Endodermal cell (in vitro differentiated cells): ENCODE measurements around the gene FSTL1. TPM values are rescaled to one million over a fixed set of nuclear protein-coding genes. Genes with fewer than 3 reads are reported as not detected.

Experiments used
- DNase-seq: peaks from one replicate; pipeline ENCODE4 v3.0.0-alpha.2; 2017
- H3K27ac ChIP-seq: 2 replicates; pipeline ENCODE4 v1.5.1; 2013; ENCODE audit warnings: mild to moderate bottlenecking, low read depth, low read length, moderate library complexity
- H3K27me3 ChIP-seq: 2 replicates; pipeline ENCODE4 v1.6.1; 2013; ENCODE audit warnings: mild to moderate bottlenecking, low read length, moderate library complexity; ENCODE audit not compliant: insufficient read depth, control insufficient read depth, poor library complexity, severe bottlenecking
- H3K36me3 ChIP-seq: 2 replicates; pipeline ENCODE4 v1.7.0; 2013; ENCODE audit warnings: mild to moderate bottlenecking, low read length, moderate library complexity; ENCODE audit not compliant: control insufficient read depth, insufficient read depth
- H3K4me1 ChIP-seq: one replicate; pipeline ENCODE4 v1.7.0; 2013; ENCODE audit warnings: low read length; ENCODE audit not compliant: control insufficient read depth, insufficient read depth
- H3K4me3 ChIP-seq: 2 replicates; pipeline ENCODE4 v1.5.1; 2013; ENCODE audit warnings: mild to moderate bottlenecking, low read length, moderate library complexity
- H3K9ac ChIP-seq: 2 replicates; pipeline ENCODE4 v1.6.1; 2013; ENCODE audit warnings: mild to moderate bottlenecking, low read length, moderate library complexity; ENCODE audit not compliant: poor library complexity, severe bottlenecking; ENCODE audit errors: extremely low read depth
- H3K9me3 ChIP-seq: 2 replicates; pipeline ENCODE4 v1.6.1; 2013; ENCODE audit warnings: mild to moderate bottlenecking, low read length, moderate library complexity; ENCODE audit not compliant: control insufficient read depth
- H3K27ac Mint-ChIP-seq: 2 replicates; pipeline ENCODE4 v1.8.0; 2020; ENCODE audit warnings: mixed read lengths
- H3K27me3 Mint-ChIP-seq: 2 replicates; pipeline ENCODE4 v1.8.0; 2021; ENCODE audit warnings: mild to moderate bottlenecking, mixed read lengths; ENCODE audit not compliant: insufficient read depth
- H3K36me3 Mint-ChIP-seq: 2 replicates; pipeline ENCODE4 v1.8.0; 2020; ENCODE audit warnings: low read depth, mixed read lengths
- H3K4me1 Mint-ChIP-seq: 2 replicates; pipeline ENCODE4 v1.8.0; 2020; ENCODE audit warnings: mixed read lengths
- H3K4me3 Mint-ChIP-seq: 2 replicates; pipeline ENCODE4 v1.8.0; 2020; ENCODE audit warnings: mild to moderate bottlenecking, moderate library complexity, mixed read lengths
- H3K9me3 Mint-ChIP-seq: 2 replicates; pipeline ENCODE4 v1.8.0; 2020; ENCODE audit warnings: mild to moderate bottlenecking, mixed read lengths
- WGBS, 2 experiments: methylation state at CpG; one replicate each; pipeline versions ENCODE4 v1.1.5 to v1.1.7; 2013; ENCODE audit warnings: missing lambda C conversion rate in 2 of 2, mixed read lengths in 1 of 2; ENCODE audit not compliant: insufficient coverage in 1 of 2, insufficient read length in 1 of 2; 5-methylcytosine and 5-hydroxymethylcytosine counted together
- total RNA-seq, 2 donors: library from RNA; stranded (reverse); fragmentation: NEBNext Ultra II Directional in 1 of 2; extraction: Animal tissue kit (Norgen Biotek cat#: 25700) in 1 of 2; gene quantifications; 2 replicates in 1 of 2; 3 replicates in 1 of 2; pipeline ENCODE4 v1.2.1, GENCODE V29; 2021
- TF ChIP-seq, protein P1 (sequence below): fragments of 200-600 bp; sonication (generic); conservative IDR thresholded peaks from 2 replicates; pipeline ENCODE4 v1.5.0; 2021; ENCODE audit warnings: antibody characterized with exemption, mild to moderate bottlenecking

FSTL1 gene
- total RNA-seq, 2 donors from 2014 or later = 309 to 379 TPM

DNA sequence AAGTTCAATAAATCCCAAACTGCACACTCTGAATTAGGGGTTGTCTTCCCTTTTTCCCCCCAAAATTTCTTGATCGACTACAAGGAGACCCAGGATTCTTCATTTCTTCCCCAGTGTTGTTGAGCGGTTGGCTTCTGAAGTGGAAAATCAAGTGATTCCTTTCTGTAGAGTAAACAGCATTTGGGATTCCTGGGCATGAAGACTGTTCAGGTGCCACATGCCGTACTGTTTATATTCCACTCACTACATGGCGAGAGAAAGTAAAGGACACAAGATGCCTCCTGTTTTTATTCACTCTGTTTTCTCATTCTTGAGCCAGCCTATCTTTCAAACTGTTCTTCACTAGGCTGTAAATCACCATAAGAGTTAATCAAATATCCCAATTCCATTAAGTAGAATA, 12.6 kb downstream of the FSTL1 start:
- DNase-seq = no peak
- H3K4me3 Mint-ChIP-seq = no peak overlapping the region
- TF ChIP-seq, protein P1, sequence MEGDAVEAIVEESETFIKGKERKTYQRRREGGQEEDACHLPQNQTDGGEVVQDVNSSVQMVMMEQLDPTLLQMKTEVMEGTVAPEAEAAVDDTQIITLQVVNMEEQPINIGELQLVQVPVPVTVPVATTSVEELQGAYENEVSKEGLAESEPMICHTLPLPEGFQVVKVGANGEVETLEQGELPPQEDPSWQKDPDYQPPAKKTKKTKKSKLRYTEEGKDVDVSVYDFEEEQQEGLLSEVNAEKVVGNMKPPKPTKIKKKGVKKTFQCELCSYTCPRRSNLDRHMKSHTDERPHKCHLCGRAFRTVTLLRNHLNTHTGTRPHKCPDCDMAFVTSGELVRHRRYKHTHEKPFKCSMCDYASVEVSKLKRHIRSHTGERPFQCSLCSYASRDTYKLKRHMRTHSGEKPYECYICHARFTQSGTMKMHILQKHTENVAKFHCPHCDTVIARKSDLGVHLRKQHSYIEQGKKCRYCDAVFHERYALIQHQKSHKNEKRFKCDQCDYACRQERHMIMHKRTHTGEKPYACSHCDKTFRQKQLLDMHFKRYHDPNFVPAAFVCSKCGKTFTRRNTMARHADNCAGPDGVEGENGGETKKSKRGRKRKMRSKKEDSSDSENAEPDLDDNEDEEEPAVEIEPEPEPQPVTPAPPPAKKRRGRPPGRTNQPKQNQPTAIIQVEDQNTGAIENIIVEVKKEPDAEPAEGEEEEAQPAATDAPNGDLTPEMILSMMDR = no peak
- peaks cover 43% of the 10 kb centered on the region for H3K36me3 ChIP-seq
- H3K9me3 ChIP-seq = no peaks in the 10 kb centered on the region
- no peak overlapping the region for H3K27ac Mint-ChIP-seq
- no peak overlapping the region for H3K4me3 ChIP-seq
- H3K4me1 Mint-ChIP-seq = peaks cover 31% of the 10 kb centered on the region
- peaks cover 10% of the 10 kb centered on the region for H3K4me1 ChIP-seq
- no peaks in the 10 kb centered on the region for H3K27me3 ChIP-seq
- no peaks in the 10 kb centered on the region for H3K9me3 Mint-ChIP-seq
- H3K36me3 Mint-ChIP-seq = peaks cover 53% of the 10 kb centered on the region
- WGBS, 2 experiments = 95 to 96% methylated on average over 3 to 4 of the region's 4 CpGs
- no peaks in the 10 kb centered on the region for H3K27me3 Mint-ChIP-seq
- H3K27ac ChIP-seq = peak overlapping the region; percentile 85
- H3K9ac ChIP-seq = no peak overlapping the region

DNA sequence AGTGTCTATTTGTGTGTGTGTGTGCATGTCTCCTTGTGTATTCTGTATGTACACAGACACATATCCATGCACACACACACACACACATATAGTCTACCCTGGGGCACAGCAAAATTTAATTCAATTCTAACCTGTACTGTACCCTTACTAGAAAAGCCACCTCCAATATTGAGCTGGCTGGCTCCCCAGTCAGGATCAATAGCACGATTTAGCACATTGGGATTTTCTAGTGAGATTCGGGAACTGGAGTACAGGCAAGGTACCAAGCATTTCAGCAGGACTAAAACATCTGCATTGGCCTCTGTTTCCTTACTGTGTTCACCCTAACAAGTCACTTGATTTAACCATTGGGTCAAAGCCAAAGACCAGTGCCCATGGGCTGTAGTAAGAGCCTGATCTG, 13.2 kb downstream of the FSTL1 start:
- 93 to 94% methylated on average over 2 of the region's 2 CpGs for WGBS, 2 experiments
- H3K27ac Mint-ChIP-seq = no peak overlapping the region
- no peak overlapping the region for H3K9ac ChIP-seq
- H3K4me3 Mint-ChIP-seq = no peak overlapping the region
- H3K36me3 Mint-ChIP-seq = peaks cover 56% of the 10 kb centered on the region
- no peaks in the 10 kb centered on the region for H3K27me3 Mint-ChIP-seq
- H3K4me1 ChIP-seq = peaks cover 10% of the 10 kb centered on the region
- H3K4me1 Mint-ChIP-seq = peaks cover 34% of the 10 kb centered on the region
- TF ChIP-seq, protein P1 = no peak
- H3K9me3 Mint-ChIP-seq = no peaks in the 10 kb centered on the region
- DNase-seq = peak; percentile 29
- no peaks in the 10 kb centered on the region for H3K27me3 ChIP-seq
- no peaks in the 10 kb centered on the region for H3K9me3 ChIP-seq
- no peak overlapping the region for H3K27ac ChIP-seq
- H3K4me3 ChIP-seq = no peak overlapping the region
- H3K36me3 ChIP-seq = peaks cover 46% of the 10 kb centered on the region

DNA sequence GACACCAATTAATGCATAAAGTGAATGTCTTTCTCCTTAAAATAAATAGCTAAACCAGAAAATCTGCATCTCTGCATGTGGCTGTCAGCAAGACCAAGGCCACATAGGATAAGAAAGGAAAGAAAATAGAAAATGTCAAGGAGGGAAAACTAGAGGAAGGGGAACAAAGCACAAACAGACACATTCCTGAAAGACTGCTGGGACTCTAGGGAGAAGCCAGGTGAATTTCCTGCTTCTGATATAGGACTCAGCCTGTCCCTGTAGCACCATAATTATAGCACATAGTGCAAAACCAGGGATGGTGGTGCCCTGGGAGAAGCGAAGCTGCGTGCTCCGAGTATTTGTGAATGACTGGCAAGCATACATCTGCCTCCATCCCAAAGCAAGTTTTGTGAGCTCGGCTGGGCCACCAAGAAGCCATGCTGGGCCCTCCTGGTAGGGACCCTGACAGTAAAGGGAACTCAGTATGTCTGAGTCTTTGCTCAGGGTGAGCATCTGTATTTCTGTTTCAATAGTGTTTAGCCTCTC, 14.2 kb downstream of the FSTL1 start:
- peak overlapping the region; percentile 71 for H3K27ac Mint-ChIP-seq
- Histone ChIP-seq H3K27ac (peak overlapping the region; percentile 41), H3K9me3 (no peaks in the 10 kb centered on the region), H3K9ac (peak overlapping the region; percentile 8), H3K36me3 (peaks cover 51% of the 10 kb centered on the region), H3K4me3 (no peak overlapping the region), H3K27me3 (no peaks in the 10 kb centered on the region), H3K4me1 (peaks cover 10% of the 10 kb centered on the region)
- H3K36me3 Mint-ChIP-seq = peaks cover 63% of the 10 kb centered on the region
- no peaks in the 10 kb centered on the region for H3K27me3 Mint-ChIP-seq
- H3K4me3 Mint-ChIP-seq = no peak overlapping the region
- WGBS, 2 experiments = 91 to 95% methylated on average over 3 to 4 of the region's 4 CpGs
- TF ChIP-seq, protein P1 = no peak
- H3K9me3 Mint-ChIP-seq = no peaks in the 10 kb centered on the region
- peaks cover 35% of the 10 kb centered on the region for H3K4me1 Mint-ChIP-seq
- peak; percentile 55 for DNase-seq
